Activated naive CD8-positive, alpha-beta T cell treated with anti-CD3 and anti-CD28 coated beads, Interleukin-2, amount 10 ng/mL, durations not matched to agents 7 days and 5 days (primary cell): ENCODE results near the gene KIF26A. TPM values are rescaled to one million over a fixed set of nuclear protein-coding genes. Genes with fewer than 3 reads are reported as not detected.
"Not testable (repeated sequence)": the region's sequence is repeated elsewhere in the genome, so short reads cannot be mapped to it uniquely, and the experiment has no call there.

Experiments used
- ATAC-seq: fragments of 150-1000 bp; cut with Tn5 transposase; one replicate; pipeline ENCODE4 v1.10.0; 2021; ENCODE audit warnings: low read depth, moderate library complexity
- POLR2A ChIA-PET: fragments of 350-600 bp; sonication (Branson Sonifier 250); formaldehyde crosslinking; loops from one replicate; lab custom pipeline; 2021; ENCODE audit warnings: antibody characterized with exemption; lab: Charles Lee
- DNase-seq: peaks from one replicate; pipeline ENCODE4 v3.0.0; 2021
- H3K27ac Mint-ChIP-seq: one replicate; pipeline ENCODE4 v1.8.0; 2022; ENCODE audit warnings: mild to moderate bottlenecking, mixed read lengths
- H3K27me3 Mint-ChIP-seq: one replicate; pipeline ENCODE4 v1.8.0; 2022; ENCODE audit warnings: mild to moderate bottlenecking, moderate library complexity, mixed read lengths
- H3K36me3 Mint-ChIP-seq: one replicate; pipeline ENCODE4 v1.8.0; 2021; ENCODE audit warnings: mild to moderate bottlenecking, mixed read lengths
- H3K4me1 Mint-ChIP-seq: one replicate; pipeline ENCODE4 v1.8.0; 2021; ENCODE audit warnings: mixed read lengths
- H3K4me3 Mint-ChIP-seq: one replicate; pipeline ENCODE4 v1.8.0; 2022; ENCODE audit warnings: mild to moderate bottlenecking, moderate library complexity, mixed read lengths
- H3K9me3 Mint-ChIP-seq: one replicate; pipeline ENCODE4 v1.8.0; 2021; ENCODE audit warnings: mixed read lengths
- microRNA-seq: library from miRNA; unstranded; fragments of <30 nt; microRNA quantifications from one replicate; pipeline ENCODE4 v1.2.0, GENCODE V29; 2022
- total RNA-seq, 2 experiments: library from RNA; stranded (reverse); gene quantifications; one replicate each; pipeline ENCODE4 v1.2.3, GENCODE V29; 2021

KIF26A gene
- total RNA-seq, 2 experiments from 2014 or later: 0.17 to 0.26 TPM

DNA sequence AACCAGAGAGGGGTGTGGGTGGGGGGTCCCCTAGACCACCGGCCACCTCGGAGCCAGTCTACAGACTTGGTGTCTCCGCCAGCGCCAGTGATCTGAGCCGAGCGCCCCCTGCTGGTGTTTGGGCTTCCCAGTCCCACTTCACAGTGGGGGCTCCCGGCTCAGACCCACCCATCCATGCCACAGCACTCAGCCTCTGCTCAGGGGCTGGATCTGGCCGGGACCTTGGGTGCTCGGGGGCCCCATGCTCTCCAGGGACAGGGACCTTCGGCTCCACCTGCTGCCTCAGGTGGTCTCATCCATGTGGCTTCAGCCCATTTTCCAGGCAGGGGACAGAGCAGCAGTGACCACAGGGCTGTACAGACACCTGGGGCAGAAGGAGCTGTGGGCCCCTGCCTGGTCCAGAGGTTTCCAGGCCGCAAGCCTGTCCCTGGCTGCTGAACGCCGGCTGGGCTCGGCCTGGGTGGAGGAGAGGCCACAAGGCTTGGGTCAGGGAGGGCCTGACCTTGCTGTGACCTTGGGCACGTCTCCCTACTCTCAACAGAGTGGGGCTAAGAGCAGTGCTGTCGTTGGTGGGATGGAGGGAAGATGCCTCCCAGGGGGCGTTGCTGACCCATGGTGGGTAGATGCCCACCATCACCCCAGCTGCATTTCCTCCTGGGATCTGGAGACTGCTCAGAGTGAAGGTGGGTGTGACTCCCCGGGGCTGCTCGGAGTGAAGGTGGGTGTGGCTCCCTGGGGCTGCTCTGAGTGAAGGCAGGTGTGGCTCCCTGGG is 86.3 kb downstream of the KIF26A start:
- POLR2A ChIA-PET: no interaction called here
- peak; percentile 55 for DNase-seq
- no peak for ATAC-seq
- H3K9me3 Mint-ChIP-seq: peaks cover 5% of the 10 kb centered on the region
- H3K36me3 Mint-ChIP-seq: peaks cover 3% of the 10 kb centered on the region
- H3K27ac Mint-ChIP-seq: peak overlapping the region; percentile 43
- H3K4me1 Mint-ChIP-seq: peaks cover 13% of the 10 kb centered on the region
- H3K27me3 Mint-ChIP-seq: peaks cover 6% of the 10 kb centered on the region
- H3K4me3 Mint-ChIP-seq: peak overlapping the region; percentile 28

DNA sequence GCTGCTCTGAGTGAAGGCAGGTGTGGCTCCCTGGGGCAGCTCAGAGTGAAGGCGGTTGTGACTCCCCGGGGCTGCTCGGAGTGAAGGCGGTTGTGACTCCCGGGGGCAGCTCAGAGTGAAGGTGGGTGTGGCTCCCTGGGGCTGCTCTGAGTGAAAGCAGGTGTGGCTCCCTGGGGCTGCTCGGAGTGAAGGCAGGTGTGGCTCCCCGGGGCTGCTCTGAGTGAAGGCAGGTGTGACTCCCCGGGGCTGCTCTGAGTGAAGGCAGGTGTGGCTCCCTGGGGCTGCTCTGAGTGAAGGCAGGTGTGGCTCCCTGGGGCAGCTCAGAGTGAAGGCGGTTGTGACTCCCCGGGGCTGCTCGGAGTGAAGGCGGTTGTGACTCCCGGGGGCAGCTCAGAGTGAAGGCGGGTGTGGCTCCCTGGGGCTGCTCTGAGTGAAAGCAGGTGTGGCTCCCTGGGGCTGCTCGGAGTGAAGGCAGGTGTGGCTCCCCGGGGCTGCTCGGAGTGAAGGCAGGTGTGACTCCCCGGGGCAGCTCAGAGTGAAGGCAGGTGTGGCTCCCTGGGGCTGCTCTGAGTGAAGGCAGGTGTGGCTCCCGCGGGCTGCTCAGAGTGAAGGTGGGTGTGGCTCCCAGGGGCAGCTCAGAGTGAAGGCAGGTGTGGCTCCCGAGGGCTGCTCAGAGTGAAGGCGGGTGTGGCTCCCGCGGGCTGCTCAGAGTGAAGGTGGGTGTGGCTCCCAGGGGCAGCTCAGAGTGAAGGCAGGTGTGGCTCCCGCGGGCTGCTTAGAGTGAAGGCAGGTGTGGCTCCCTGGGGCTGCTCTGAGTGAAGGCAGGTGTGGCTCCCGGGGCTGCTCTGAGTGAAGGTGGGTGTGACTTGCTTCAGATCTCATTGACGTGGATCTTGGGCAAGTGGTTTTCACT is 87.1 kb downstream of the KIF26A start:
- Mint-ChIP-seq H3K4me1 (peaks cover 13% of the 10 kb centered on the region), H3K27ac (peak overlapping the region; percentile 43)
- DNase-seq, H3K36me3 Mint-ChIP-seq, POLR2A ChIA-PET, H3K4me3 Mint-ChIP-seq, H3K27me3 Mint-ChIP-seq, ATAC-seq, H3K9me3 Mint-ChIP-seq: not testable (repeated sequence)

DNA sequence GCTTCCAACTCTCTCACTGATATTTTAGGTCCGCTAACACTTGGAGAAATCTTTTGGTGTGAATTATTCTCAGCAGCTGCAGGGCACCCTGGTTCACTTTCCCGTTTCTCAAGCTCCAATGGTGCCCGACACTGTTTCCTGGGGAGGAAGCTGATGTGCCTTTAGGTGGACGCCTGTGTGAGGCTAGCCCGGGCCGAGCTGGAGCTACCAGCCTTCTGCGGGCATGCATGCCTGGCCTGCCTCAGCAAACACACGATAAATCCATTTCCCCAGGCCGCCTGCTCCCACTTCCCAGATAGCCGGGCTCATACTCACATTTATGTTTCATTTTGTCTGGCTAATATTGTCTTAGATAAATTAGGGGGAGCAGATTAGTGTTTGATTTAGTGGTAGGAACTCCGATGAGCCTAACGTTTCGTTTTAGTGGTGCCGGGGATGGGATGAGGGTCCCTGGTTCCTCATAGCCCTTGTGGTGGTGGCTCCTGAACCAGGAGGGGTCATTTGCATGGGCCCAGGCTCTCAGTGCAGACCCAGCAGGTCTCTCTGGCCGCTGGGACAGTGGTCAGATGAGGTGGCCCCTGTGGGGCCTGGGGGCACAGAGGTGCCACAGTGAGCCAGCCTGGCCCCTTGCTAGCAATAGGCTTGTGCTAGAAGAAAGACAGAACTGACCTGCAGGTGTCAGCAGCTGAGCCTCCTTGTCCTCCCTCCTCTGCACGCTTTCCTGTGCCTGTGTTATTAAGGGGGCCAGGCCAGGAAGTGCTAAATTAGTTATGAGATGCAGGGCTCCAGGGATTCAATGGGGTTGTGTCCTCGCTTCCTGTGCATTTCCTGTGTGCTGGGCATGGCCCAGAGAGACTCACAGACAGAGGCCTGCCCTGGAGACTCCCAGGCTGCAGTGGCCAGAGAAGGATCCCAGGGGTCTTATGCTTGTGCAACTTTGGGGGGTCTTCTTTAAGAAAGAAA is 88.3 kb downstream of the KIF26A start:
- POLR2A ChIA-PET: no interaction called here
- peaks cover 5% of the 10 kb centered on the region for H3K9me3 Mint-ChIP-seq
- H3K4me1 Mint-ChIP-seq: peaks cover 13% of the 10 kb centered on the region
- no peak overlapping the region for H3K4me3 Mint-ChIP-seq
- no peak for ATAC-seq
- H3K27me3 Mint-ChIP-seq: peaks cover 6% of the 10 kb centered on the region
- peaks cover 3% of the 10 kb centered on the region for H3K36me3 Mint-ChIP-seq
- H3K27ac Mint-ChIP-seq: peak overlapping the region; percentile 73
- peak; percentile 21 for DNase-seq

DNA sequence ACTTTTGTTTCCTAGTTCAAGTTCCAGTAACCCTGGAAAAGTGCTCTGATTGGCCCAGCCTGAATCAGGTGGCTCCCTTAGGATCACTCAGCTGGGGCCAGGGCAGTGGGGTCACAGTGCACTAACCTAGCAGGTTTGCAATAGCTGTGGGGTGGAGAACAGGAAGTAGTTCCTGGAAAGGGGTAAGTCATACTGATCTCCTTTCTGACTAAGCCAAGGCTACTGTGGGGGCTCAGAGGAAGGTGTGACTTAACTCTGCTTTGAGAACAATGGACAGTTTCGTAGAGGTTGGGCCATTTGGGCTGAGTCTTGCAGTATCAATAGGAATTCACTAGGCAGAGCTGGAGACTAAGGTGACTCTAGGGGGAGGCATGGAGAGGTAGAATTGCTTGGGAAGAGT is 89.4 kb downstream of the KIF26A start:
- Mint-ChIP-seq H3K27me3 (peaks cover 2% of the 10 kb centered on the region), H3K4me1 (peaks cover 13% of the 10 kb centered on the region), H3K27ac (peak overlapping the region; percentile 86), H3K36me3 (peaks cover 3% of the 10 kb centered on the region), H3K4me3 (peak overlapping the region; percentile 4), H3K9me3 (peaks cover 5% of the 10 kb centered on the region)
- peak; percentile 95 for ATAC-seq
- peak; percentile 47 for DNase-seq
- POLR2A ChIA-PET: no interaction called here

DNA sequence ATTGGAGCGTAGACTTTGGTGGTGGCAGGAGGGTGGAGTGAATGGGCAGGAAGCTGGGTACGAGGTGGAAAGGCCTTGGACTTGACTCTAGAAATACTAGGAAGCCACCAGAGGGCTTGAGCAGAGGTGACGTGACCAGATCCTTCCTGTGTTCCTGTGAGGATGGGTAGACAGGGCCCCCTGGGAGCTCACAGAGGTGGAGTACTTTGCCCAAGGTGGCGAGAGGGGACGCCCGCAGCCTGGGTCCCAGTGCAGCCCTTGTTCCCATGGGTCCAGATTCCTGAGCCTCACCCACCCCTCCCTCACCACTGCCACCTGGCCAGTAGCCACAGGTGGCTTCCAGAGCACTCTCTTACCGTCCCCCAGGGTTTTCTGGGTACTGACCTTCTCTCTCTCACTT is 89.8 kb downstream of the KIF26A start:
- peaks cover 6% of the 10 kb centered on the region for H3K9me3 Mint-ChIP-seq
- DNase-seq (peak; percentile 27), ATAC-seq (peak; percentile 9)
- POLR2A ChIA-PET: no interaction called here
- peak overlapping the region; percentile 4 for H3K4me3 Mint-ChIP-seq
- H3K27me3 Mint-ChIP-seq: peaks cover 2% of the 10 kb centered on the region
- peaks cover 3% of the 10 kb centered on the region for H3K36me3 Mint-ChIP-seq
- H3K27ac Mint-ChIP-seq: peak overlapping the region; percentile 86
- H3K4me1 Mint-ChIP-seq: peaks cover 13% of the 10 kb centered on the region

DNA sequence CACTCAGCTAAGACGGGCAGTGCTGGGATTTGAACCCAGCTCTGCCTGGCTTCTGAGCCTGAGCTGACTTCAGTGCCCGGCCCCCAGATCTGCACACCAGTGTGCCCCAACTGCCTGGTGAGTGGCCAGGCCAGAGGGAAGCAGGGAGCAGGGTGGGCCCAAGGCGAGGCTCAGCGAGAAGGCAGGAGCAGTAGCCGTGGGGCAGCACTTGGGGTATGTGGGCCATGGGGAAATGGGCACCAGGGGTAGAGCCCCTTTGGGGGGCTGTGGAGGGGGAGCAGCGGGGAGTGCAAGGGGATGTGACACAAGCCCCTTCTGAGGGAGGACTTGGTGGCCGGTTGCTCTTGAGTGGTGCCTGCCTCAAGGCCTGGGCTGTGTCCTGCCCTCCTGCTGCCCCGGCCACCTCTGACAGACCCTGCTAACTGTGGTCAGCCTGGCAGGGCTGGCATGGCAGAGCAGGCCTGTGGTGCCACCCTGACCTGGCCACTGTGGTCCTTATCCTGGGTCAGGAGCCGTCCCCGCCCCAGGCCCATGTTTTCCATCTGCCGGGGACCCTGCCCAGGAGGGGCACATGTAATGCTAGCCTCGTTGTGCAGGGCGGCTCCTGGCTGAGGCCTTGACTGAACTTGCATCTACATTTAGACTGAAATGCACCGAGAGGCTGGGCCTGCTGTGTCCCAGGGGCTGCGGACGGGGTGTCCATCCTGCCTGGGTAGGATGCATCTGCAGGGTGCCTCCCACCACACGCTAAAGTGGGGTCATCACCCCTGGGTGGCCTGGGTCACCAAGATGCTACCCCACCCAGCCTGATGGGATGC is 90.5 kb downstream of the KIF26A start:
- H3K27me3 Mint-ChIP-seq: peaks cover under 1% of the 10 kb centered on the region

DNA sequence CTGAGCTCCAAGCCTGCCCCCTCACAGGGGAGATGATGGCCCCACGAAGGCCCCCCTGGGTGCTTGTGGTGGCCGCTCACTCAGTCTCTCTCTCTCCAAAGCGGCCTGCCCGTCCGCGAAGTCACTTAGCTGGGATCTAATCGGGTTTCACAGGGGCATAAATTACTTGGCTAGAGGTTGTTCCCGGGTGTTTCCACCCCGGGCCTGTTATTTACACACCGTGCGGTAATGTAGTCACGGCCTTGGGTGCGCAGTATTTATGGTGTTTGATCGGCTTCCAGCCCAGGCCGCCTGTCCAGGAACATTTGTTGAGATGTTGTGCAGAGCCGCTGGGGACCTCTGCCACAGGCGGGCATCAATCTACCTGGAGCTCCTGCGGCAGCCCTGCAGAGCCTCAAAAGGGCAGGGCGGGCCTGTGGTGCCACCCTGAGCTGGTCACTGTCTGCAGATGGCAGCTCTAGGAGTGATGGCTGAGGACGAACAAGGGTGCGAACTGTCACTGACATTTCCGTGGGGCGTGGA is 91.2 kb downstream of the KIF26A start:
- H3K9me3 Mint-ChIP-seq: peaks cover 11% of the 10 kb centered on the region
- no peak overlapping the region for H3K27ac Mint-ChIP-seq
- ATAC-seq (no peak), DNase-seq (peak; percentile 19)
- POLR2A ChIA-PET: no interaction called here
- peaks cover 3% of the 10 kb centered on the region for H3K36me3 Mint-ChIP-seq
- H3K4me3 Mint-ChIP-seq: no peak overlapping the region
- no peaks in the 10 kb centered on the region for H3K27me3 Mint-ChIP-seq
- peaks cover 12% of the 10 kb centered on the region for H3K4me1 Mint-ChIP-seq

More for the DNA sequence above, 90.5 kb downstream of the KIF26A start:
- Mint-ChIP-seq H3K9me3 (peaks cover 11% of the 10 kb centered on the region), H3K4me3 (no peak overlapping the region), H3K36me3 (peaks cover 3% of the 10 kb centered on the region), H3K4me1 (peaks cover 12% of the 10 kb centered on the region), H3K27ac (no peak overlapping the region)
- ATAC-seq (no peak), DNase-seq (peak; percentile 24)
- POLR2A ChIA-PET: no interaction called here

DNA sequence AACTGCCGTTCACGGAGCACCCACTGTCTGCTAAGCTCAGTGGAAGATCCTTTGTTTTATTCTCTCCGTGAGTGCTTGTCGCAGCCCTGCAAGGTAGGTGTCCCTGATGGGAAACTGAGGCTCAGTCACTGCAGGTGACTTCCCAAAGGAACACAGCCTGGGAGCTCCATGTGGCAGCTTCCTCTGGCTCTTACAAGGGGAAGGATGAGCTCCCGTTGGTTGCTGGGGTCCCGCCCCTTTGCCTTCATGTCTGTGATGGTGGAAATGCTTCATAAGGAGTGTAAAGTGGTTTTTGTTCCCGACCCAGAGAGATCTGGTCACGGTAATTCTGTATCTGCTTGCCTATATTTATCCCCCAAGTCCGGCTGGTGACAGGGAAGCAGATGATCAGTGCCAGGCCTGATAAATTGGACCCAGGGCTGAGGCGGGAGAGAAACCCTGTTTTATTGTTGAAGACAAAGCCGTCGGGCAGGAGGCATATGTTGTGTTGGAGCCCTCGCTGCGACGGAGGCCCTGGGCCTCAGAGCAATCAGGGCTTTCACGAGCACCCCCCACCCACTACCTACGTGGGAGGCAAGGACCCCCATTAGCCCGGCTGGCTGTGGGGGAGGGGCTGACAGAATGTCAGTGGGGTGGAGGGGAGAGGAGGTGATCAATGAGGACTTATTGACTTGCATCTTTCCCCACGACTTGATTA is 91.9 kb downstream of the KIF26A start:
- no peak overlapping the region for H3K4me3 Mint-ChIP-seq
- peaks cover 3% of the 10 kb centered on the region for H3K36me3 Mint-ChIP-seq
- peaks cover 13% of the 10 kb centered on the region for H3K9me3 Mint-ChIP-seq
- POLR2A ChIA-PET: no interaction called here
- H3K4me1 Mint-ChIP-seq: peaks cover 12% of the 10 kb centered on the region
- no peaks in the 10 kb centered on the region for H3K27me3 Mint-ChIP-seq
- H3K27ac Mint-ChIP-seq: no peak overlapping the region
- DNase-seq: no peak
- no peak for ATAC-seq

Small RNA genes within 50 kb of the gene (microRNA-seq; reads per million reads assigned to microRNA genes)
- not detected for gene MIR203A
- gene MIR203B: not detected

Other genes starting within 250 kb of the KIF26A start
- gene TDRD9, start 210.1 kb upstream of the KIF26A start, total RNA-seq: under 1 TPM; 0.33 to 0.62 TPM
- gene RD3L, start 196.1 kb upstream of the KIF26A start, total RNA-seq: not detected
- gene ASPG, start 52.9 kb upstream of the KIF26A start, total RNA-seq: not detected